Lower lobe of right lung (tissue), 2 donors: ENCODE results near the gene CIPC. TPM values are rescaled to one million over a fixed set of nuclear protein-coding genes. Genes with fewer than 3 reads are reported as not detected.

ENCODE experiments used
- ATAC-seq, 2 donors: fragments of 200-7000 bp; cut with Tn5 transposase; one replicate each; pipeline ENCODE4 v1.9.1; 2020 to 2022; ENCODE audit warnings: mild to moderate bottlenecking in 2 of 2, moderate library complexity in 2 of 2
- DNase-seq: peaks from one replicate; pipeline ENCODE4 v3.0.0-alpha.2; 2020
- H3K27ac ChIP-seq: fragments of 200-600 bp; one replicate; pipeline ENCODE4 v1.8.0; 2022
- H3K27me3 ChIP-seq: fragments of 200-600 bp; one replicate; pipeline ENCODE4 v1.8.0; 2022; ENCODE audit warnings: low read depth
- H3K36me3 ChIP-seq: fragments of 200-600 bp; one replicate; pipeline ENCODE4 v1.8.0; 2022; ENCODE audit warnings: mild to moderate bottlenecking
- H3K4me1 ChIP-seq: fragments of 200-600 bp; one replicate; pipeline ENCODE4 v1.8.0; 2022
- H3K4me3 ChIP-seq: fragments of 200-600 bp; one replicate; pipeline ENCODE4 v1.8.0; 2022; ENCODE audit warnings: mild to moderate bottlenecking
- H3K9me3 ChIP-seq: fragments of 200-600 bp; one replicate; pipeline ENCODE4 v1.8.0; 2022
- CTCF ChIP-seq: fragments of 200-600 bp; IDR thresholded peaks from one replicate; pipeline ENCODE4 v1.8.0; 2022; ENCODE audit warnings: antibody characterized with exemption, mild to moderate bottlenecking
- intact Hi-C: fragments of 100-400 bp; cut with DNase I; formaldehyde crosslinking; loops from one replicate; pipeline ENCODE4 v1.11.0; 2022
- total RNA-seq: library from RNA; stranded (reverse); fragmentation: NEBNext Ultra II Directional; extraction: Animal tissue kit (Norgen Biotek cat#: 25700); gene quantifications from one replicate; pipeline ENCODE4 v1.2.1, GENCODE V29; 2021
- donor health status: DM: no; HTN: yes; CAD: no; lungs with severe emphysema.

CIPC gene
- total RNA-seq, 1 donor from 2014 or later: 28.4 TPM

GRCh38 chr14:77139540-77140358 is 41.7 kb downstream of the CIPC start:
- ATAC-seq (peak; percentile 20 to 49), DNase-seq (no peak)
- Histone ChIP-seq H3K4me3 (no peak overlapping the region), H3K4me1 (peaks cover 14% of the 10 kb centered on the region), H3K27me3 (peaks cover 87% of the 10 kb centered on the region), H3K27ac (no peak overlapping the region), H3K9me3 (no peaks in the 10 kb centered on the region), H3K36me3 (no peaks in the 10 kb centered on the region)
- TF ChIP-seq CTCF: peak; percentile 30
- intact Hi-C loops: no loop called here

GRCh38 chr14:77140359-77141213 is 42.5 kb downstream of the CIPC start:
- Histone ChIP-seq H3K27ac (no peak overlapping the region), H3K36me3 (no peaks in the 10 kb centered on the region), H3K4me1 (peaks cover 14% of the 10 kb centered on the region), H3K9me3 (no peaks in the 10 kb centered on the region), H3K4me3 (peak overlapping the region; percentile 42), H3K27me3 (peaks cover 90% of the 10 kb centered on the region)
- ATAC-seq (peak; percentile 7 to 13), DNase-seq (no peak)
- intact Hi-C loops: no loop called here
- TF ChIP-seq CTCF: no peak

GRCh38 chr14:77141214-77142004 is 43.4 kb downstream of the CIPC start, which contains the start of gene ZDHHC22:
Gene ZDHHC22 (minus strand): TSS chr14:77141791. CDS start chr14:77139738, 2,053 bp downstream.
- DNase-seq (no peak), ATAC-seq (peak; percentile 41)
- Histone ChIP-seq H3K27me3 (peaks cover 96% of the 10 kb centered on the region), H3K4me1 (peaks cover 14% of the 10 kb centered on the region), H3K4me3 (peak within 1 kb of the TSS; percentile 42), H3K36me3 (no peaks in the 10 kb centered on the region), H3K27ac (no peak within 1 kb of the TSS), H3K9me3 (no peaks in the 10 kb centered on the region)
- intact Hi-C loops: no loop called here
- TF ChIP-seq CTCF: peak; percentile 28

GRCh38 chr14:77142005-77142800 is 44.1 kb downstream of the CIPC start:
- intact Hi-C loops: no loop called here
- DNase-seq (no peak), ATAC-seq (no peak)
- Histone ChIP-seq H3K9me3 (no peaks in the 10 kb centered on the region), H3K36me3 (no peaks in the 10 kb centered on the region), H3K4me1 (peaks cover 14% of the 10 kb centered on the region), H3K27ac (no peak overlapping the region), H3K27me3 (peaks cover 96% of the 10 kb centered on the region), H3K4me3 (no peak overlapping the region)
- no peak for TF ChIP-seq CTCF
